Measurements from ENCODE around the gene RAB44.

The RAB44 gene

GRCh38 chr6:36772397-36772796 is 74.8 kb downstream of the RAB44 start:
- TF ChIP-seq, protein P1, sequence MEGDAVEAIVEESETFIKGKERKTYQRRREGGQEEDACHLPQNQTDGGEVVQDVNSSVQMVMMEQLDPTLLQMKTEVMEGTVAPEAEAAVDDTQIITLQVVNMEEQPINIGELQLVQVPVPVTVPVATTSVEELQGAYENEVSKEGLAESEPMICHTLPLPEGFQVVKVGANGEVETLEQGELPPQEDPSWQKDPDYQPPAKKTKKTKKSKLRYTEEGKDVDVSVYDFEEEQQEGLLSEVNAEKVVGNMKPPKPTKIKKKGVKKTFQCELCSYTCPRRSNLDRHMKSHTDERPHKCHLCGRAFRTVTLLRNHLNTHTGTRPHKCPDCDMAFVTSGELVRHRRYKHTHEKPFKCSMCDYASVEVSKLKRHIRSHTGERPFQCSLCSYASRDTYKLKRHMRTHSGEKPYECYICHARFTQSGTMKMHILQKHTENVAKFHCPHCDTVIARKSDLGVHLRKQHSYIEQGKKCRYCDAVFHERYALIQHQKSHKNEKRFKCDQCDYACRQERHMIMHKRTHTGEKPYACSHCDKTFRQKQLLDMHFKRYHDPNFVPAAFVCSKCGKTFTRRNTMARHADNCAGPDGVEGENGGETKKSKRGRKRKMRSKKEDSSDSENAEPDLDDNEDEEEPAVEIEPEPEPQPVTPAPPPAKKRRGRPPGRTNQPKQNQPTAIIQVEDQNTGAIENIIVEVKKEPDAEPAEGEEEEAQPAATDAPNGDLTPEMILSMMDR (IDR thresholded peaks at IDR 0.05; ENCODE audit: low read depth, low read length), result no peak
- Histone ChIP-seq H3K27me3 (no peaks in the 10 kb centered on the region), H3K9me3 (no peaks in the 10 kb centered on the region), H3K4me1 (no peaks in the 10 kb centered on the region), H3K4me3 (ENCODE audit: low read depth, low read length) (no peak overlapping the region), H3K36me3 (no peaks in the 10 kb centered on the region)
- no peak for DNase-seq

- Histone ChIP-seq H3K27me3 (no peaks in the 10 kb centered on the region), H3K4me3 (ENCODE audit: low read depth, low read length) (no peak overlapping the region), H3K9me3 (no peaks in the 10 kb centered on the region), H3K4me1 (no peaks in the 10 kb centered on the region), H3K36me3 (no peaks in the 10 kb centered on the region)
- no peak for DNase-seq
- TF ChIP-seq, protein P1 (IDR thresholded peaks at IDR 0.05; ENCODE audit: low read depth, low read length), result no peak
These were observed 76.7 kb downstream of the RAB44 start for GRCh38 chr6:36774331-36774730.

DNA sequence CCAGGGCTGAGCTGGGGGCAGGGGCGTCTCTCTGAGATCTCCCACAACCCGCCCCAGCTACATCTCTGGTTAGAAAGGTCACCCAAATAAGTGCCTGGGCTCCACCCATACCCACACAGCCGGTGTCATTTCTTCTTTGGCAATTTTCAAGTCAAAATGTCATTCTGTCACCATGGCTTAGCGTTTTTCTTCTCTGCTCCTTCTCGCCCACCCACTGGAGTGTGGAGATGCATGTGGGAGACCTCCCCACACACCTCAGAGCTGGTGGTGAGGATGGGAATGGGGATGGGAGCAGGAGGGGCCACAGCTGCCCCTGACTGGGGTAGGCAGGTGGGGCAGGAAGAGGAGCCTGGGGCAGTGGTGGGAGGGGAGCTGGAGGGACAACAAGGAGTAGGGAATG is 78.5 kb downstream of the RAB44 start:
- TF ChIP-seq, protein P1 (IDR thresholded peaks at IDR 0.05; ENCODE audit: low read depth, low read length), result no peak
- H3K9me3 ChIP-seq, result no peaks in the 10 kb centered on the region
- DNase-seq, result no peak
- H3K4me1 ChIP-seq, result no peaks in the 10 kb centered on the region
- H3K27me3 ChIP-seq, result no peaks in the 10 kb centered on the region
- H3K4me3 ChIP-seq (ENCODE audit: low read depth, low read length), result no peak overlapping the region
- no peaks in the 10 kb centered on the region for H3K36me3 ChIP-seq

DNA sequence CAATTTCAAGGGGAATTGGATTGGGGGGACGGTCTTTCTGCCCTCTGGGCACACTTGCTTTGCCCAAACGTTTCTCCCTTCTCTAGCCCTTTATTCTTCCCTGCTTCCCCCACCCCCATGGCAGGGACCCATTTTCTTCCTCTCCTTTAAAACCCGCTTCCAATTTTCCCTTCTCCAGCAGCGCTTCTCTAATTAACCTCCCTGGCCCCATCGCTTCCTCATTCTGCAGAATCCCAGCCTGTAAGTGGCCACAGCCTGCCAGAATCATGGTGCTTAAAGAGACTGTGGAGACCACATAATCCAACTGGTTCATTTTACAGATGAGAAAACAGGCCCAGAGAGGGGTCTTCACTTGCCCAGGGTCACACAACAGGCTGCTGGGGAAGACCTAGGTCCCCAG is 80.2 kb downstream of the RAB44 start:
- no peak for DNase-seq
- Histone ChIP-seq H3K27me3 (no peaks in the 10 kb centered on the region), H3K4me3 (ENCODE audit: low read depth, low read length) (no peak overlapping the region), H3K36me3 (no peaks in the 10 kb centered on the region), H3K4me1 (no peaks in the 10 kb centered on the region), H3K9me3 (no peaks in the 10 kb centered on the region)
- TF ChIP-seq, protein P1 (IDR thresholded peaks at IDR 0.05; ENCODE audit: low read depth, low read length), result no peak

DNA sequence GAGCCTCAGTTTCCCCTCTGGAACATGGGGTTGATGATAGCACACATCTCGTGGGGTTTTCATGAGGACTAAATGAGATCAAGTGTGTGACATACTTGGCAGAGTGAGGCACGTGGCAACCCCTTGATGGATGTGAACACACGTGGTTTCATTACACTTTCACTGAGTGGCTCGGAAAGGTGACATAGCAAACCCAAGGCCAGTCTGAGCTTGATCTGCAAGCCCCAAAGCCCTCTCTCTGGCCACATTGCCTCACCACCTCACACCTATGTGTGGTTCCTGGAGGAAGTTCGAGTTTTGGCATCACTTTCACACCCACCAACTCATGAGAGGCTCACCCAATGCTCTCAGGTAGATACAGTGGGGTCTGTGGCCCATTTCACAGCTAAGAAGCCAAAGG is 81.6 kb downstream of the RAB44 start:
- TF ChIP-seq, protein P1 (IDR thresholded peaks at IDR 0.05; ENCODE audit: low read depth, low read length), result no peak
- H3K4me1 ChIP-seq, result no peaks in the 10 kb centered on the region
- H3K36me3 ChIP-seq, result no peaks in the 10 kb centered on the region
- H3K9me3 ChIP-seq, result no peaks in the 10 kb centered on the region
- H3K4me3 ChIP-seq (ENCODE audit: low read depth, low read length), result no peak overlapping the region
- no peaks in the 10 kb centered on the region for H3K27me3 ChIP-seq
- no peak for DNase-seq

- Histone ChIP-seq H3K4me1 (no peaks in the 10 kb centered on the region), H3K9me3 (no peaks in the 10 kb centered on the region), H3K4me3 (ENCODE audit: low read depth, low read length) (no peak overlapping the region), H3K36me3 (no peaks in the 10 kb centered on the region), H3K27me3 (no peaks in the 10 kb centered on the region)
- no peak for DNase-seq
- TF ChIP-seq, protein P1 (IDR thresholded peaks at IDR 0.05; ENCODE audit: low read depth, low read length), result no peak
These were observed 83.0 kb downstream of the RAB44 start for GRCh38 chr6:36780442-36781177.
